Thyroid gland (tissue), 4 donors: ENCODE measurements around the gene EXD3.

ENCODE experiments used
- POLR2A ChIP-seq, 2 donors: fragments of 450-650 bp; IDR thresholded peaks; one replicate each; pipeline ENCODE4 v1.6.1; 2017; ENCODE audit warnings: antibody characterized with exemption in 2 of 2, mild to moderate bottlenecking in 2 of 2, moderate library complexity in 1 of 2
- TF ChIP-seq, protein P1 (sequence below), 6 experiments: fragments of 200-600 bp in 3 of 6; fragments of 450-650 bp in 3 of 6; sonication (generic) in 3 of 6; IDR thresholded peaks; one replicate each; pipeline ENCODE4 v1.5.1; 2016 to 2019; ENCODE audit warnings: antibody characterized with exemption in 6 of 6, mild to moderate bottlenecking in 2 of 6, inconsistent platforms in 1 of 6, moderate library complexity in 1 of 6

- TF ChIP-seq, protein P1, sequence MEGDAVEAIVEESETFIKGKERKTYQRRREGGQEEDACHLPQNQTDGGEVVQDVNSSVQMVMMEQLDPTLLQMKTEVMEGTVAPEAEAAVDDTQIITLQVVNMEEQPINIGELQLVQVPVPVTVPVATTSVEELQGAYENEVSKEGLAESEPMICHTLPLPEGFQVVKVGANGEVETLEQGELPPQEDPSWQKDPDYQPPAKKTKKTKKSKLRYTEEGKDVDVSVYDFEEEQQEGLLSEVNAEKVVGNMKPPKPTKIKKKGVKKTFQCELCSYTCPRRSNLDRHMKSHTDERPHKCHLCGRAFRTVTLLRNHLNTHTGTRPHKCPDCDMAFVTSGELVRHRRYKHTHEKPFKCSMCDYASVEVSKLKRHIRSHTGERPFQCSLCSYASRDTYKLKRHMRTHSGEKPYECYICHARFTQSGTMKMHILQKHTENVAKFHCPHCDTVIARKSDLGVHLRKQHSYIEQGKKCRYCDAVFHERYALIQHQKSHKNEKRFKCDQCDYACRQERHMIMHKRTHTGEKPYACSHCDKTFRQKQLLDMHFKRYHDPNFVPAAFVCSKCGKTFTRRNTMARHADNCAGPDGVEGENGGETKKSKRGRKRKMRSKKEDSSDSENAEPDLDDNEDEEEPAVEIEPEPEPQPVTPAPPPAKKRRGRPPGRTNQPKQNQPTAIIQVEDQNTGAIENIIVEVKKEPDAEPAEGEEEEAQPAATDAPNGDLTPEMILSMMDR (IDR thresholded peaks at IDR 0.05) = no peak
- no peak for TF ChIP-seq POLR2A (IDR thresholded peaks at IDR 0.05)
These were observed 44.9 kb upstream of the EXD3 start for GRCh38 chr9:137467896-137468295.
